HG02852 (cell line): ENCODE results near the gene IFNL1.
"Not testable (repeated sequence)": the region's sequence is repeated elsewhere in the genome, so short reads cannot be mapped to it uniquely, and the experiment has no call there.

Source experiments
- ATAC-seq: cut with Tn5 transposase; IDR thresholded peaks from one replicate; pipeline ENCODE4 v1.9.1; 2021; ENCODE audit warnings: mild to moderate bottlenecking, moderate library complexity; ENCODE audit not compliant: unreplicated experiment

Gene IFNL1

GRCh38 chr19:39270036-39270871, 26.0 kb upstream of the IFNL1 start:
- ATAC-seq, result no peak

- ATAC-seq, result not testable (repeated sequence)
Observed at GRCh38 chr19:39273859-39274258, 22.3 kb upstream of the IFNL1 start.

GRCh38 chr19:39275578-39275977, 20.6 kb upstream of the IFNL1 start:
- ATAC-seq, result no peak

- ATAC-seq, result no peak
Observed at GRCh38 chr19:39276740-39277139, 19.5 kb upstream of the IFNL1 start.

GRCh38 chr19:39277598-39277997, 18.6 kb upstream of the IFNL1 start:
- ATAC-seq, result no peak

GRCh38 chr19:39282021-39282420, 14.2 kb upstream of the IFNL1 start:
- ATAC-seq, result no peak

- no peak for ATAC-seq
Observed at GRCh38 chr19:39284032-39284431, 12.2 kb upstream of the IFNL1 start.

GRCh38 chr19:39293394-39293793, 2.8 kb upstream of the IFNL1 start:
- ATAC-seq, result no peak

GRCh38 chr19:39296906-39297305, 699 bp downstream of the IFNL1 start:
- no peak for ATAC-seq

- ATAC-seq, result no peak
Observed at GRCh38 chr19:39297931-39298634, 1.9 kb downstream of the IFNL1 start.

- no peak for ATAC-seq
Observed at GRCh38 chr19:39299404-39299803, 3.2 kb downstream of the IFNL1 start.

- ATAC-seq, result no peak
Observed at GRCh38 chr19:39299832-39300231, 3.6 kb downstream of the IFNL1 start.

- ATAC-seq, result no peak
Observed at GRCh38 chr19:39301021-39301420, 4.8 kb downstream of the IFNL1 start.

- no peak for ATAC-seq
Observed at GRCh38 chr19:39301562-39301961, 5.4 kb downstream of the IFNL1 start.

GRCh38 chr19:39303373-39304184, 7.4 kb downstream of the IFNL1 start:
- no peak for ATAC-seq

- ATAC-seq, result no peak
Observed at GRCh38 chr19:39304185-39304513, 7.9 kb downstream of the IFNL1 start.

- no peak for ATAC-seq
Observed at GRCh38 chr19:39304701-39305571, 8.7 kb downstream of the IFNL1 start.

GRCh38 chr19:39306075-39306474, 9.9 kb downstream of the IFNL1 start:
- ATAC-seq, result no peak

- no peak for ATAC-seq
Observed at GRCh38 chr19:39307046-39307821, 11.0 kb downstream of the IFNL1 start.
